Gastrocnemius medialis (tissue), 4 donors: ENCODE data around the gene SPTSSA. TPM values are rescaled to one million over a fixed set of nuclear protein-coding genes. Genes with fewer than 3 reads are reported as not detected.
A peak's percentile ranks its signal among the peaks of the same experiment; 100 is the strongest.

Experiments used
- ATAC-seq, 2 donors: fragments of 150-250 bp; one replicate each; pipeline ENCODE4 v1.9.1; 2016
- DNase-seq, 2 donors: peaks; one replicate each; pipeline ENCODE4 v3.0.0-alpha.2; 2019
- H3K27ac ChIP-seq, 4 donors: fragments of 200-600 bp; sonication (generic); 1 replicate in 1 of 4; 2 replicates in 3 of 4; pipeline ENCODE4 v1.5.1; 2016 to 2018; ENCODE audit warnings: mild to moderate bottlenecking in 2 of 4, moderate library complexity in 1 of 4
- H3K27me3 ChIP-seq, 3 donors: fragments of 200-600 bp; sonication (generic) in 2 of 3; 1 replicate in 1 of 3; 2 replicates in 2 of 3; pipeline versions ENCODE4 v1.5.1 to v1.6.0; 2016 to 2019; ENCODE audit warnings: mild to moderate bottlenecking in 1 of 3, moderate library complexity in 1 of 3
- H3K36me3 ChIP-seq, 2 donors: fragments of 200-600 bp; sonication (generic) in 1 of 2; one replicate each; pipeline ENCODE4 v1.5.1; 2017 to 2018
- H3K4me1 ChIP-seq, 2 donors: fragments of 200-600 bp; sonication (generic) in 1 of 2; one replicate each; pipeline ENCODE4 v1.5.1; 2016 to 2017; ENCODE audit warnings: mild to moderate bottlenecking in 2 of 2
- H3K4me3 ChIP-seq, 4 donors: fragments of 200-600 bp; sonication (generic) in 3 of 4; 1 replicate in 1 of 4; 2 replicates in 3 of 4; pipeline ENCODE4 v1.5.1; 2016 to 2019; ENCODE audit warnings: mild to moderate bottlenecking in 2 of 4
- H3K9me3 ChIP-seq, 3 donors: fragments of 200-600 bp; sonication (generic) in 2 of 3; 1 replicate in 1 of 3; 2 replicates in 2 of 3; pipeline ENCODE4 v1.5.1; 2016 to 2019
- CTCF ChIP-seq, 5 experiments: fragments of 450-650 bp in 3 of 5; fragments of 200-600 bp in 2 of 5; sonication (generic) in 2 of 5; IDR thresholded peaks in 4 of 5; conservative IDR thresholded peaks in 1 of 5; 1 replicate in 4 of 5; 2 replicates in 1 of 5; pipeline ENCODE4 v1.5.1; 2016 to 2019; ENCODE audit warnings: antibody characterized with exemption in 5 of 5, mild to moderate bottlenecking in 3 of 5, moderate library complexity in 3 of 5
- POLR2A ChIP-seq, 2 donors: fragments of 450-650 bp; IDR thresholded peaks; one replicate each; pipeline ENCODE4 v1.6.1; 2017; ENCODE audit warnings: antibody characterized with exemption in 2 of 2, mild to moderate bottlenecking in 2 of 2, moderate library complexity in 2 of 2
- in situ Hi-C, 4 donors: fragments of 200-750 bp; cut with MboI; loops; one replicate each; pipeline versions ENCODE4 v1.15.0 to v1.8.0; 2017; ENCODE audit warnings: low sequenced_read_pairs in 4 of 4
- intact Hi-C: fragments of 100-400 bp; cut with DNase I; formaldehyde crosslinking; loops from one replicate; pipeline ENCODE4 v1.15.1; 2023; ENCODE audit warnings: low total_unique reads
- total RNA-seq, 4 donors: library from RNA; depleted of rRNA; stranded (reverse); fragments of >200 nt; gene quantifications; one replicate each; pipeline versions ENCODE4 v1.1.0 to v1.2.3, GENCODE V29; 2016

The SPTSSA gene
- total RNA-seq, 4 donors from 2014 or later = 6.4 to 14.0 (median 10.2) TPM

- no peak for TF ChIP-seq CTCF (IDR thresholded peaks at IDR 0.05 in 4 of 5, conservative IDR thresholded peaks at IDR 0.05 in 1 of 5)
- no peak for TF ChIP-seq POLR2A (IDR thresholded peaks at IDR 0.05)
- Histone ChIP-seq H3K27ac (no peak overlapping the region), H3K36me3 (no peaks in the 10 kb centered on the region), H3K9me3 (no peaks in the 10 kb centered on the region), H3K4me3 (no peak overlapping the region), H3K4me1 (peaks cover 7 to 11% of the 10 kb centered on the region in 2 donors), H3K27me3 (no peaks in the 10 kb centered on the region)
- ATAC-seq (no peak), DNase-seq (no peak)
- intact Hi-C loops = loop anchor here (10.0 kb wide), 3 partner anchors 250 to 520 kb away; partner anchors contain the start of genes CFL2 and SRP54
- in situ Hi-C loops = no loop called here
Observed at GRCh38 chr14:34465069-34465859, 3.2 kb upstream of the SPTSSA start.

GRCh38 chr14:34463598-34463961 lies 1.5 kb upstream of the SPTSSA start:
- TF ChIP-seq POLR2A (IDR thresholded peaks at IDR 0.05) = no peak
- TF ChIP-seq CTCF (IDR thresholded peaks at IDR 0.05 in 4 of 5, conservative IDR thresholded peaks at IDR 0.05 in 1 of 5) = no peak
- Histone ChIP-seq H3K27me3 (no peaks in the 10 kb centered on the region), H3K9me3 (no peaks in the 10 kb centered on the region), H3K4me3 (no peak overlapping the region), H3K36me3 (no peaks in the 10 kb centered on the region), H3K27ac (no peak overlapping the region), H3K4me1 (peaks cover 12 to 21% of the 10 kb centered on the region in 2 donors)
- intact Hi-C loops (loop anchor here (5.0 to 10.0 kb wide), 5 partner anchors 74 to 521 kb away; partner anchors contain the start of genes CFL2, EAPP and SRP54), in situ Hi-C loops (no loop called here)
- DNase-seq (no peak), ATAC-seq (no peak)

GRCh38 chr14:34461334-34462131 lies 507 bp downstream of the SPTSSA start:
- TF ChIP-seq CTCF (IDR thresholded peaks at IDR 0.05 in 4 of 5, conservative IDR thresholded peaks at IDR 0.05 in 1 of 5) = no peak
- no peak for TF ChIP-seq POLR2A (IDR thresholded peaks at IDR 0.05)
- Histone ChIP-seq H3K36me3 (peaks cover 0 to under 1% of the 10 kb centered on the region in 2 donors), H3K27ac (peak overlapping the region; percentile 89 to 91 (median 90)), H3K4me1 (peaks cover 12 to 21% of the 10 kb centered on the region in 2 donors), H3K9me3 (no peaks in the 10 kb centered on the region), H3K4me3 (peak overlapping the region; percentile 53 to 73 (median 62)), H3K27me3 (no peaks in the 10 kb centered on the region)
- in situ Hi-C loops (no loop called here), intact Hi-C loops (loop anchor here (1.0 to 10.0 kb wide), 6 partner anchors 36 to 523 kb away; partner anchors contain the start of genes CFL2, EAPP and SRP54)
- ATAC-seq (peak; percentile 73 to 78), DNase-seq (peak; percentile 37 to 66)

GRCh38 chr14:34460841-34461240 lies 1.2 kb downstream of the SPTSSA start:
- in situ Hi-C loops (no loop called here), intact Hi-C loops (loop anchor here (5.0 to 10.0 kb wide), 5 partner anchors 76 to 524 kb away; partner anchors contain the start of genes CFL2, EAPP and SRP54)
- ATAC-seq = no peak
- Histone ChIP-seq H3K27me3 (no peaks in the 10 kb centered on the region), H3K4me1 (peaks cover 12 to 21% of the 10 kb centered on the region in 2 donors), H3K36me3 (peaks cover 0 to 7% of the 10 kb centered on the region in 2 donors), H3K9me3 (no peaks in the 10 kb centered on the region), H3K4me3 (peak overlapping the region; percentile 53 to 73 (median 62)), H3K27ac (peak overlapping the region; percentile 89 to 91 (median 90))
- no peak for TF ChIP-seq POLR2A (IDR thresholded peaks at IDR 0.05)
- TF ChIP-seq CTCF (IDR thresholded peaks at IDR 0.05 in 4 of 5, conservative IDR thresholded peaks at IDR 0.05 in 1 of 5) = no peak
- no peak for DNase-seq
